ENCODE measurements around the gene NRCAM.

The NRCAM gene

DNA sequence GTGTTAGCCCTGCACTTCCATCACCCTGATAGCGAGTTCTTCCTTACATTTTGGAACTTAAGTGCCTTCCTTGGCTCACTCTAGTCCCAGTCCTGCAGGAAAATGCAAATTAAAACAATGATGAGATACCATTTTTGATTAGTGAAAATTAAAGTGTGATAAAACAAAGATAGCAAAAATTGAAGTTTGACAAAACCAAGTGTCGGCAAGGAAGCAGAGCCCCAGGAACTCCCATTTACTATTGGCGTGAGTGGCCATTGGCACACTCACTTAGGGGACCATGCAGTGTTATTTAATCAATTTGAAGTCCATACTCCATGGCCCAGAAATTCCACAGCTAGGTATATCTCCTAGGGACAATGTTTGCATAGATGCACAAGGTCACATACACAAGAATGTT lies 354.5 kb downstream of the NRCAM start:
- Histone ChIP-seq H3K4me3 (no peak overlapping the region), H3K36me3 (replicated peaks) (no peaks in the 10 kb centered on the region), H3K9me3 (no peaks in the 10 kb centered on the region), H3K27me3 (ENCODE audit: low read depth) (0 out of 2 replicates have a peak, but pooled peaks cover 3% of the 10 kb centered on the region), H3K4me1 (no peaks in the 10 kb centered on the region)
- in situ Hi-C loops (cut with MboI; ENCODE audit: low sequenced_read_pairs) = no loop called here
- DNase-seq (ENCODE audit: low spot score in 2 of 2) = no peak

DNA sequence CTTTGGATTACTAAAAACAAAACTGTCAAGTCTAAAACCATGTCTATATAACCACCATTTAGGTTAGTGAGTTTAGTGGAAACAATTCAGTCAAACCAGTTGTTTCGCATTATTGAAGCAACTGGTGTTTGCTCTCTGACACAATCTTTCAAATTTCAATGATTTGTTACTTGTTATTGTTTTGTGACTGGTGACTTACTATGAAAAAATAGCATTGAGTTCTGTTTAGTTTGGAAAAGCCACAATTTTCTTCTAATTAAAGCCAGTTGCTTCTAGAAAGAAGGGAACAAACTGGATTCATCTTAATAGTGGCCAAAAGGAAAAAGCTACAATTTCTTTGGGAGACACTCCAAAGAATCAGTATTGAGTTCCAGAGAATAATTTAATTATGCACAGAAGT lies 356.5 kb downstream of the NRCAM start:
- Histone ChIP-seq H3K4me1 (peaks cover 15% of the 10 kb centered on the region), H3K9me3 (no peaks in the 10 kb centered on the region), H3K36me3 (replicated peaks) (no peaks in the 10 kb centered on the region), H3K4me3 (no peak overlapping the region), H3K27me3 (ENCODE audit: low read depth) (0 out of 2 replicates have a peak, but pooled peaks cover 3% of the 10 kb centered on the region)
- in situ Hi-C loops (cut with MboI; ENCODE audit: low sequenced_read_pairs) = no loop called here
- DNase-seq (ENCODE audit: low spot score in 2 of 2) = no peak

DNA sequence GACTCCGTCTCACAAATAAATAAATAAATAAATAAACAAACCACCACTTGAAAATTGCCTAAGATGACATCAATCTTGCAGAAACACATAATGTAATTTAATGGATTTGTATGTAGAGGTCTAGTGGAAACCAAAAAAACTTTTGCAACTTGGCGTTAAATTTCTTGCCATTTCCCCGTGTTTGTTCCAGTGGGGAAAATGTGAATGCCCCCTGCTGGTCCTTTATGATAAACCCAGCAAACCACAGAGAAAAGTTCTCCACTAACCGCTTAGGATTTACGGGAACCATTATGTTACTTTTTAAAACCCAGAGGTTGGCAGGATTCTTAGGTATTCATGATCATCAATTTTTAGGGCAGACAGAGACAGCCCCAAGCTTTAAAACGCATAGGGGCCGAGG lies 358.5 kb downstream of the NRCAM start:
- DNase-seq (ENCODE audit: low spot score in 2 of 2) = peak; percentile 37 to 52
- Histone ChIP-seq H3K4me3 (no peak overlapping the region), H3K9me3 (no peaks in the 10 kb centered on the region), H3K4me1 (peaks cover 17% of the 10 kb centered on the region), H3K27me3 (ENCODE audit: low read depth) (0 out of 2 replicates have a peak, but pooled peaks cover 3% of the 10 kb centered on the region), H3K36me3 (replicated peaks) (no peaks in the 10 kb centered on the region)
- in situ Hi-C loops (cut with MboI; ENCODE audit: low sequenced_read_pairs) = no loop called here

Measured in HAP-1 (cell line).